Hepatocyte (in vitro differentiated cells): ENCODE measurements around the gene ACO1. TPM values are rescaled to one million over a fixed set of nuclear protein-coding genes. Genes with fewer than 3 reads are reported as not detected.

ENCODE experiments used
- DNase-seq: peaks from one replicate; pipeline ENCODE4 v3.0.0-alpha.2; 2016; ENCODE audit warnings: low spot score
- H2AFZ ChIP-seq: fragments of 200-600 bp; sonication (generic); 2 replicates; pipeline ENCODE4 v1.6.0; 2016; ENCODE audit warnings: antibody characterized with exemption, mild to moderate bottlenecking
- H3K27ac ChIP-seq: fragments of 200-600 bp; sonication (generic); 2 replicates; pipeline ENCODE4 v1.5.1; 2016; ENCODE audit warnings: mild to moderate bottlenecking
- H3K27me3 ChIP-seq: fragments of 200-600 bp; sonication (generic); 2 replicates; pipeline ENCODE4 v1.6.1; 2016
- H3K36me3 ChIP-seq: fragments of 200-600 bp; sonication (generic); replicated peaks from 2 replicates; pipeline ENCODE4 v1.5.1; 2016; ENCODE audit warnings: low read depth; ENCODE audit not compliant: insufficient read depth
- H3K4me1 ChIP-seq: fragments of 200-600 bp; sonication (generic); 2 replicates; pipeline ENCODE4 v1.5.1; 2016; ENCODE audit warnings: mild to moderate bottlenecking, moderate library complexity; ENCODE audit not compliant: insufficient read depth
- H3K4me2 ChIP-seq: fragments of 200-600 bp; sonication (generic); 2 replicates; pipeline ENCODE4 v1.6.0; 2016
- H3K4me3 ChIP-seq: fragments of 200-600 bp; sonication (generic); 2 replicates; pipeline ENCODE4 v1.5.1; 2016; ENCODE audit warnings: mild to moderate bottlenecking
- H3K79me2 ChIP-seq: fragments of 200-600 bp; sonication (generic); 2 replicates; pipeline ENCODE4 v1.6.0; 2017; ENCODE audit warnings: mild to moderate bottlenecking
- H3K9me2 ChIP-seq: fragments of 200-600 bp; sonication (generic); replicated peaks from 2 replicates; pipeline ENCODE4 v1.6.0; 2017; ENCODE audit warnings: mild to moderate bottlenecking; ENCODE audit not compliant: insufficient read depth
- H3K9me3 ChIP-seq: fragments of 200-600 bp; sonication (generic); 2 replicates; pipeline ENCODE4 v1.5.1; 2016; ENCODE audit warnings: low read depth, mild to moderate bottlenecking
- H4K20me1 ChIP-seq: fragments of 200-600 bp; sonication (generic); 2 replicates; pipeline ENCODE4 v1.6.0; 2016; ENCODE audit warnings: mild to moderate bottlenecking; ENCODE audit not compliant: insufficient read depth, poor library complexity, severe bottlenecking
- CTCF ChIP-seq: fragments of 200-600 bp; sonication (generic); IDR thresholded peaks from 2 replicates; pipeline ENCODE4 v1.5.1; 2016; ENCODE audit warnings: antibody characterized with exemption, mild to moderate bottlenecking; ENCODE audit not compliant: poor library complexity
- EZH2 ChIP-seq: fragments of 200-600 bp; sonication (generic); IDR thresholded peaks from 2 replicates; pipeline ENCODE4 v1.6.1; 2016; ENCODE audit warnings: antibody characterized with exemption, mild to moderate bottlenecking, borderline replicate concordance
- EZH2phosphoT487 ChIP-seq: fragments of 200-600 bp; sonication (generic); IDR thresholded peaks from one replicate; pipeline ENCODE4 v1.6.1; 2018; ENCODE audit warnings: antibody characterized with exemption, mild to moderate bottlenecking, low read depth, moderate library complexity; ENCODE audit not compliant: unreplicated experiment, severe bottlenecking
- WGBS: methylation state at CpG from one replicate; pipeline ENCODE4 v1.1.6; 2016; ENCODE audit warnings: low lambda C conversion rate; ENCODE audit errors: missing lambda C conversion rate; 5-methylcytosine and 5-hydroxymethylcytosine counted together
- polyA plus RNA-seq: library from polyadenylated mRNA; unstranded; fragments of >200 nt; fragmentation: Nextera tagmentation; extraction: Ambion mirVana; gene quantifications from 2 replicates; pipeline ENCODE4 v1.2.1, GENCODE V29; 2016
- total RNA-seq: library from RNA; depleted of rRNA; stranded (reverse); fragments of >200 nt; gene quantifications from 2 replicates; pipeline ENCODE4 v1.2.3, GENCODE V29; 2014

Gene ACO1
- total and polyA plus RNA-seq, 2 experiments from 2014 or later, result 46.1 to 65.7 TPM

- no peak overlapping the region for H3K4me3 ChIP-seq
- H3K27me3 ChIP-seq, result no peaks in the 10 kb centered on the region
- no peaks in the 10 kb centered on the region for H4K20me1 ChIP-seq
- DNase-seq, result no peak
- H3K9me2 ChIP-seq, result no peaks in the 10 kb centered on the region
- TF ChIP-seq CTCF (no peak), EZH2 (no peak), EZH2phosphoT487 (no peak)
- H3K4me1 ChIP-seq, result no peaks in the 10 kb centered on the region
- H2AFZ ChIP-seq, result no peak overlapping the region
- H3K27ac ChIP-seq, result no peak overlapping the region
- no peak overlapping the region for H3K4me2 ChIP-seq
- no peaks in the 10 kb centered on the region for H3K79me2 ChIP-seq
- H3K36me3 ChIP-seq, result no peaks in the 10 kb centered on the region
- WGBS, result 98% methylated on average over 2 of the region's 2 CpGs
- H3K9me3 ChIP-seq, result no peaks in the 10 kb centered on the region
Measured at GRCh38 chr9:32419921-32420320, 35.5 kb downstream of the ACO1 start.

- H4K20me1 ChIP-seq, result no peaks in the 10 kb centered on the region
- 80% methylated on average over 7 of the region's 7 CpGs for WGBS
- no peak overlapping the region for H3K4me2 ChIP-seq
- TF ChIP-seq CTCF (no peak), EZH2 (no peak), EZH2phosphoT487 (no peak)
- H3K9me2 ChIP-seq, result no peaks in the 10 kb centered on the region
- no peak overlapping the region for H3K27ac ChIP-seq
- H3K9me3 ChIP-seq, result no peaks in the 10 kb centered on the region
- no peak for DNase-seq
- no peaks in the 10 kb centered on the region for H3K27me3 ChIP-seq
- H3K79me2 ChIP-seq, result no peaks in the 10 kb centered on the region
- peaks cover 11% of the 10 kb centered on the region for H3K4me1 ChIP-seq
- no peak overlapping the region for H2AFZ ChIP-seq
- H3K4me3 ChIP-seq, result no peak overlapping the region
- H3K36me3 ChIP-seq, result no peaks in the 10 kb centered on the region
Measured at GRCh38 chr9:32422237-32422806, 37.9 kb downstream of the ACO1 start.

DNA sequence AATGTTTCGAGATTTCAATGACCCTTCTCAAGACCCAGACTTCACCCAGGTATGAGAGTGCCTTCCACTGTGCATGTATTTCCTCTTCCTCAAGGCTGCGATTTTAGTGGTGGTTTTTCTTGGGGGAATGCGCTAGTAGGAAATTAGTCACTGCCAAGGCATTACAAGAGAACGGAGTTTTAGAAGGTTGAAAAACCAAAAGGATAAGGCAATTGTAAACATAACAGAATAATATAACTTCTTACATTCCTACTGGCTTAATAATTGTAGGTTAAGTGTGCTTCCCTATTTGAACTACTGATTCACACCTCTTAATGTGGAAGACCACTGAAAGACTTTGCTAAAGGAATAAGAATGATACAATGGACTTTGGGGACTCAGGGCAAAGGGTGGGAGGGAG, 38.9 kb downstream of the ACO1 start:
- Histone ChIP-seq H3K9me2 (no peaks in the 10 kb centered on the region), H2AFZ (no peak overlapping the region), H4K20me1 (no peaks in the 10 kb centered on the region), H3K27ac (no peak overlapping the region), H3K4me1 (peaks cover 17% of the 10 kb centered on the region), H3K9me3 (no peaks in the 10 kb centered on the region), H3K4me2 (no peak overlapping the region), H3K4me3 (no peak overlapping the region), H3K79me2 (no peaks in the 10 kb centered on the region), H3K27me3 (no peaks in the 10 kb centered on the region), H3K36me3 (no peaks in the 10 kb centered on the region)
- DNase-seq, result no peak
- TF ChIP-seq CTCF, result no peak
- TF ChIP-seq EZH2, result no peak
- TF ChIP-seq EZH2phosphoT487, result no peak
- 90% methylated on average over 4 of the region's 4 CpGs for WGBS
